Activated T-cell treated with anti-CD3 and anti-CD28 coated beads, Interleukin-2, amount 50 U/mL, for 48 hours (primary cell): ENCODE measurements around the gene PCMTD2.

ENCODE experiments used
- DNase-seq, 2 experiments: peaks; one replicate each; pipeline ENCODE4 v3.0.0-alpha.2; 2020

The PCMTD2 gene

GRCh38 chr20:64239449-64240242 lies 15.9 kb upstream of the PCMTD2 start:
- DNase-seq = no peak

GRCh38 chr20:64240243-64241015 lies 15.1 kb upstream of the PCMTD2 start:
- no peak for DNase-seq

GRCh38 chr20:64241061-64241460 lies 14.5 kb upstream of the PCMTD2 start:
- DNase-seq = no peak

- no peak for DNase-seq
Observed at GRCh38 chr20:64242003-64242796, 13.3 kb upstream of the PCMTD2 start.

GRCh38 chr20:64242797-64243475 lies 12.6 kb upstream of the PCMTD2 start:
- DNase-seq = no peak

GRCh38 chr20:64244281-64244805 lies 11.2 kb upstream of the PCMTD2 start:
- no peak for DNase-seq

DNA sequence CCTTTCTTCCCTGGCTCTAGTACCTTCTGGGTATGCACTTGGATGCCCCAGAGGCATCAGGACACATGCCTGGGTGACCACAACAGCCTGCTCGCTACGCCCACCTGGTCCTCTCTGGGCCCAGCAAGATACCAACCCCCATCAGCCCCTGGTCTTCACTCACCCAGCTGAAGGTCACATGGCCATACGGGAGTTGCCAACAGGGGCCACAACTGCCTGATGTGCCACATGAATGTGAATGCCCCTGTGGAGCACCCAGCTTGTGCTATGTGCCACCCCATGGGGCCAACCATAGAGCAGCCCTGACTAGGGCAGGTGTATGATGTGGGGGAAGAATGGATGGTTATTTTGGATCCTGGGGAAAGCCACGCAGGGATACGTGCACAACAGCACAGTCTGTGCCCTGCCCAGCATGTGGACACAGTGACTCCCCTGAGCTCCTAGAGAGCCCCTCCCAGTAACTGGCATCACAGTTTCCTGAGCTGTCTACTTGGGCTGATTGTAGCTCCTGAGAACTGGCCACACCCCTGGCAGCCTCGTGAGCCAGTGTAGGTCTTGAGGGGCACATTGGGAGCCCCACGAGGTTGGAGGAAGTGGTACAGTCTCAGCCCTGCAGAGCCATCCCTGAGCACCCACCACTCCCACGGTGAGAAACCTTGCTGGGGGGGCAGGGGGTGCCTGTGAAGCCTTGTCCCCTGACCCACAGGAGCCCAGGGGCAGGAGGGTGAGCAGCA lies 10.5 kb upstream of the PCMTD2 start:
- no peak for DNase-seq

GRCh38 chr20:64245746-64246595 lies 9.6 kb upstream of the PCMTD2 start:
- no peak for DNase-seq

- DNase-seq = peak in 1 of 2 experiments; percentile 6
Observed at GRCh38 chr20:64246616-64247306, 8.8 kb upstream of the PCMTD2 start.

DNA sequence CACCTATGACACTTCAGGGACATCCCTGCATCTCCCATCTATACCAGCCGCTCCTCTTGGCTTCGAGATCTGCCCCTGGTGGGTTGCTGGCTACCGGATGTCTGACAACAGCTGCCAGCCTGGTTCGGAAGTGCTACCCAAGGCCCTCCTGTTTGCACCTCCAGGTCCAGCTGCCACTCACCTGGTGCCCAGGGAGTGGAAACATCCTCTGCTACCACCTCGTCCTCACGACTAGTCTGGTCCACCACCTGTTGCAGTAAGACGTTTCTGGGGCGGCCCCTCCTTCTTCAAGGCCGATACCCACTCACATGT lies 8.3 kb upstream of the PCMTD2 start:
- peak in 1 of 2 experiments; percentile 11 for DNase-seq

DNA sequence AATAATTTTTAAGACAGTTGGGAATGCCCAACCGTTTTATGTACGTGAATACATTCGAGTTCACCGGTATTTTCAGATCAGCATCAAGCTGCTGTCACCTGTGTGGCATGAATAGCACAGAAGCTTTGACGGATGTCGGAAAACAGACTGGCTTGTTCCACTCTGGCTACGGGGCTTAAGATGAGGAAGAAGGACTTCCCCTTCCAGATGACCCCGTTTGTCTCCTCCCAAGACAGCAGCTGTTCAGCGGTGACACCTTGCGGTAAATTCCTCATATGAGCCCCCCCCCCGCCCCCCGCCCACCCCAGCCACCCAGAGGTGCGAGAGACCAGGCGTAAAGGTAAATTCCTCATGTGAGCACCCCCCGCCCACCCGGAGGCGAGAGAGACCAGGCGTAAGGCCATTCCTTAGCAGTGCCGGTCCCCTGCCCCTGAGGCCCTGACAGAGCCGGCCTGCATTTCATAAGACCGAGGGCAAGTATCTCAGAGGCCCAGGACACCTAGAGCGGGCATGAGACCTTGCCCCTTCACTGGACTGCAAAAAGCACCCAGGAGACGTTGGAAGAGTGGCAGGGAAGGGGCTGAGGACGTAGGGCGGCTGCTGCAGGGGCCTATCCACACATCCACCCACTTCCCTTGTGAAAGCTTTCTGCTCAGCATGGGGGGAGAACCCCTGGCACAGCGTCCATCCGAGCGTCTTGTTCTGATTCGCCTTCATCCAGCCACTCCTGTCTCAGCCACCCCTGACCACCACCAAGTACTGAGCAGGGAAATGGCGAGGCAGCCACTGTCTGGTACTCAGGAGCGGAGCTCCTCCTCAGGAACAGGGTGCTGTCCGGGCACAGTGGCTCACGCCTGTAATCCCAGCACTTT lies 7.3 kb upstream of the PCMTD2 start:
- no peak for DNase-seq

GRCh38 chr20:64250027-64250426 lies 5.5 kb upstream of the PCMTD2 start:
- no peak for DNase-seq

DNA sequence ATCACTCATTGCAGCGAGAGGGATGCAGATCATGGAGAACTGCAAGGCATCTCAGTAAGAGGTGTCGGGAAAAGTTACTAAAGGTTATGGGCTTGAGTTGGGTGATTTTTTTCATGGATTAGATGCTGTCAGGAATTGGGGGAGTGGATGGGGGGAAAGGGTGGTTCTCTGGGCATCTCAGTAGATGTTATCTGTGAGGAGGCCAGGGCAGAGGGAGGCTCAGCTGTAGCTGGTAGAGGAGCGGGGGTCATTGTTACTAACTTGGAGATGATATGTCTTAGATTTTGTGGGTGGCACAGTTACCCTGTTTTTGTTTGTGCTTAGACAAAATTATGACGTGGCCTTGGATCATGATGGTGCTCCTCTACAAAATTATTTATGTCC lies 2.6 kb upstream of the PCMTD2 start:
- no peak for DNase-seq

DNA sequence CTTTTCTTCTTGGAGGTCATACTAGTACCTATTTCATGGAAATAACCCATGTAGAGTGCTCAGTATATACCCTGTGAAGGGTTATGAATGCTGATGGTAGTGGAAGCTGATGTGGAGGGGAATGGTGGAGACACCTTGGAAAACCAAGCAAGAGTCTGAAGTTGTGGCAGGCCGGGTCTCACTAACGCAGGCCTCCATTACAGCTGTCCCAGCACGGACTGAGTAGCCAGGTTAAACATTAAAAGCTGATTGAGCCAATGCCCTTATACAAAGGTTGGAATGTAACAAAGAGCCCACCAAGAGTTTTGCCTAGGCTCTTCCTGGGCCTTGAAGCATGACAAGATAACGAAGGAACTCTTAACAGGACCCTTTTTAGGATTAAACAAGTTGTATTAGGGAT lies 2.1 kb upstream of the PCMTD2 start:
- DNase-seq = no peak

DNA sequence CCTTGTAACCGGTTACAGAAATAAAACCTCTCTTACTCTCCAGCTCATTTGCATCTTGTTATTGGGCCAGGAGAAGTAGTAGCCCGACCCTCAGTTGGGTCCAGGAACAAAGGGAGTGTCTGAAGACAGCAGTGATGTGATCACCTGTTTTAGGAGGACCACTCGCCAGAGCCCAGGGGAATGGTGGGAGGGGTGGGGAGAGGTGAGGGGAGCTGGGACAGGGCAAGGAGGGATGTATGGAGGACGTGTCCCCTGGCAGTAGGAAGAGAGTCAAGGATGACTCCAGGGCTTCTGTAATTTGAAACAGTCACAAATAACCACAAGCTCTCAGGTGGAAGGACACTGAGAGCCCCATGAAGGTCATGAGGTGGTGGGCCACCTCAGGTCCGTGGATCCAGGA lies 1.4 kb upstream of the PCMTD2 start:
- DNase-seq = peak in 1 of 2 experiments; percentile 11

GRCh38 chr20:64254571-64255360 lies 782 bp upstream of the PCMTD2 start:
- no peak for DNase-seq

DNA sequence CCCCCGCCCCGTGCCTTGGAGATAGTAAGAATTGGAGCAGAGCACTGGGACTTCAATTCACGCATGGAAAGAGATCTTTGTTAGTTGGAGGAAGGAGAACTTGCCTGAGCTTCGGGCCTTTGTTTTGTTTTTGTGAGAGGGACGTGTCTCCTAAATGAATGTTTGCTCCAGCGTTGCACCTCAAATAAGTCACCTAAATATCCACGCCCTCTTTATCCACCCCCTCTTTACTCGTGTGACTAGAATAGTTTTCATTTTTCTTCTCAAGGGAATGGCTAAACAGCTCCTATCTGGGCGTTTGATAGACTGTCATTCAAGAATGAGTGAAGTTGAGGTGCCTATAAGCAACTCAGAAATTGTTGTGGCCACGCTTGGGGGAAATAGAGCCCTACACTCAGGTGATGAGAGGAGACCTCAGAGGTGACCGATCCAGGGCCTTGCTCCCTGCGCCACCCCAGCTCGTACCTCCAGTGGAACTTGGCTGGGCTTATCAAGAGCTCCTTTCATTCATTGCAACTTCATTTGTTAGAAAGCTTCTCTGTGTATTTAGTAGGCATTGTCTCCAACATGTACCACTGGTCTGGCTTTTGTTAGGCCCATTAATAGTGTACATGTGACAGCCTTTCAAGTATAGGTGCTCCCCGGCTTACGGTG lies 861 bp downstream of the PCMTD2 start:
- DNase-seq = no peak
